CD4-positive, alpha-beta T cell treated with Interleukin-4 for 4 hours (primary cell): ENCODE data around the gene GFY.

Experiments
- DNase-seq: peaks from one replicate; pipeline ENCODE4 v3.0.0-alpha.2; 2020

Gene GFY

DNA sequence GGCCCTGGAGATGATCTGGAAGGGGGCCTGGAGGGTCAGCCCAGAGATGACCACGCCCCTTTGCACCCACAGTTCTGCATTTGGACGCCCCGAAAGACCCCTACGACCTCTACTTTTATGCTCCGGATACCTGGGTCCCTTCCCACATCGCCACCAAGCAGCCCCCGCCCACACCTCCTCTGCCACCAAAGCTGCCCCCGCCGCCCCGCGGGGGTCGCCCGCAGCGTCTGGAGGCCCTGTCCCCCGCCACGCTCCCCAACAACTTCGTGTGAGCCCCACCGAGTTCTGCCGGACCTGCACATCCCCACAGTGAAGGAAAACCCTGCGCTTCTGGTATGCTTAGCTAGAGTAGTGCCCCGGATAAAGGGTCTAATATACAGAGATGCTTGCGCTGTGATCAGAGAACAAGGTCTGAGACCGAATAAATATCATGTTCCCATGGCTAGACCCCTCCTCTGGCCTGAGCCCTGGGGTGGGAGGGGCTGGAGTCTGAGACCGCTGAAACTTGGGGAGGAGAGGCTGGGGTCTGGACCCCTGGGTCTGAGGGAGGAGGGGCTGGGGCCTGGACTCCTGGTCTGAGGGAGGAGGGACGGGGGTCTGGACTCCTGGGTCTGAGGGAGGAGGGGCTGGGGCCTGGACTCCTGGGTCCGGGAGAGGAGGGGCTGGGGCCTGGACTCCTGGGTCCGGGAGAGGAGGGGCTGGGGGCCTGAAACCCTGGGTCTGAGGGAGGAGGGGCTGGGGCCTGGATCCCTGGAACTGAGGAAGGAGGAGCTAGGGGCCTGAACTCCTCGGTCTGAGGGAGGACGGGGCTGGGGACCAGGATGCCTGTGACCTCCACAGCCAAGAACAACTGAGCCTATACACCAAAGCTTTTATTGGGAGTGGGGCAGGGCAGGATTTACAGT is 3.6 kb downstream of the GFY start:
- DNase-seq: no peak

DNA sequence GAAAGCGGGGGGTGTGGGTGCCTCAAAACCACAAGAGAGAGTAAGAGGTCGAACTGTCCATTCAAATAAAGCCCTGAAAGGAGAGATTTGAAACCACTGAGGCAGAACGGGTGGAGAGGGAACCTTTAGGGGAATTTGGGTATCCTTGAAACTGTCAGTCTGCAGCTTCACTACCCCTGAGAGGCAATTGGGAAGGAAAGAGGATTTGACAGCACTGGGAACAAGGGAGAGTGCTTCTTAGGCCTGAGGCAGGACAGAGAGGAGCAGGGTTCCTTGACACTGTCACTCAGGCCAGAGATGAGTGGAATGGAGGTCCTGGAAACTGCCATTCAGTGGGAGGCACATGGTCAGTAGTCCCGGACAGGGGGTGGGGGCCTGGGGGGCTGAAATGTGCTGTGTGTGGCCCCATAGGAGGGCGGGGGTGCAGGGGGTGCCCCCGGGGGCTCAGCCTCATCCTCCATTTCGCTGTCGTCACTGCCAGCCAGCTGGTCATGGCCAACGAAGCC is 5.0 kb downstream of the GFY start:
- DNase-seq: no peak

DNA sequence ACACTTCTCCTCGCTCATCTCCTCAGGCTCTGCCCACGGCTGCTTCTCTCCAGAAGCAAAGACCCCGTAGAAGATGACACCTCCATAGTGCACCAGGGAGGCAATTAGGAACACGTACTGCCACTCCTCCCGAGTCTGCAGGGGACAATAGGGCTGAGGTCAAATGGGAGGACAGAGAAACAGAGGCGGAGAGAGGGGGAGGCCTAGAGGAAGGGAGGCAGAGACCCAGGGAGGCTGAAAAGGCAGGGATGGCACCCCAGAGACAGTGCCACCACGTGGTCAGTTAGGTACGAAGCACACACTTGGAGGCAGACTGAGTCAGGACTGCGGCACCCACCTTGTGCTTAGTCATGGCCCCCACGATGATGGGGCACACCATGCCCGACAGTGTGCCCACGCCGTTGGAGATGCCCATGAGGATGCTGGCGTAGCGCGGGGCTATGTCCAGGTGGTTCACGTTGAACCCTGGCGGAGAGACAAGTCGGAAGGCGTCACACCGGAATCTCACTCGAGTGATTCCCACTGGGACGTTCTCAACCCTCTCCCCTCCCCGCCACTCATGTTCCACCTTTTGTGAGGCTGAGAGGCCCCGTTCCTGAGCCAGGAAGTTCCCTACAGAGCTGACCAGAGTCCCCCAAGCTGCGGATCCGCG is 5.6 kb downstream of the GFY start:
- DNase-seq: no peak

DNA sequence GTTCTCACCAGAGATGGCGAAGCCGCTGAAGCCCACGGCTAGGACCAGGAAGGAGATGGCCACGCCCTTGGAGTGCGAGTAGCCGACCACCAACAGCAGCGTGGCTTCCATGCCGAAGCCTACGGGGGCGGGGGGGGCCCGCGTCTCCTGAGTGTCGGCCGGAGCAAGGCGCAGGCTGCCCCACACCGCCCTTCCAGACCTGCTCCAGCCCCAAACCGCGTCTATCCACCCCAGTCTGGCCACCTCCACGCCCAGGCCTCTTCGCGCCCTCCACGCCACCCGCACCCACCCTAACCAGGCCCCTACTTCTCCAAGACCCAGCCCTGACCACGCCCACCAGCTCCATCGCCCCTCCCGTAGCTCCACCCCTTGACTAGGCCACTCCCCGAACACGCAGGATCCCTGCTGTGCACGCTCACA is 6.2 kb downstream of the GFY start:
- DNase-seq: no peak

DNA sequence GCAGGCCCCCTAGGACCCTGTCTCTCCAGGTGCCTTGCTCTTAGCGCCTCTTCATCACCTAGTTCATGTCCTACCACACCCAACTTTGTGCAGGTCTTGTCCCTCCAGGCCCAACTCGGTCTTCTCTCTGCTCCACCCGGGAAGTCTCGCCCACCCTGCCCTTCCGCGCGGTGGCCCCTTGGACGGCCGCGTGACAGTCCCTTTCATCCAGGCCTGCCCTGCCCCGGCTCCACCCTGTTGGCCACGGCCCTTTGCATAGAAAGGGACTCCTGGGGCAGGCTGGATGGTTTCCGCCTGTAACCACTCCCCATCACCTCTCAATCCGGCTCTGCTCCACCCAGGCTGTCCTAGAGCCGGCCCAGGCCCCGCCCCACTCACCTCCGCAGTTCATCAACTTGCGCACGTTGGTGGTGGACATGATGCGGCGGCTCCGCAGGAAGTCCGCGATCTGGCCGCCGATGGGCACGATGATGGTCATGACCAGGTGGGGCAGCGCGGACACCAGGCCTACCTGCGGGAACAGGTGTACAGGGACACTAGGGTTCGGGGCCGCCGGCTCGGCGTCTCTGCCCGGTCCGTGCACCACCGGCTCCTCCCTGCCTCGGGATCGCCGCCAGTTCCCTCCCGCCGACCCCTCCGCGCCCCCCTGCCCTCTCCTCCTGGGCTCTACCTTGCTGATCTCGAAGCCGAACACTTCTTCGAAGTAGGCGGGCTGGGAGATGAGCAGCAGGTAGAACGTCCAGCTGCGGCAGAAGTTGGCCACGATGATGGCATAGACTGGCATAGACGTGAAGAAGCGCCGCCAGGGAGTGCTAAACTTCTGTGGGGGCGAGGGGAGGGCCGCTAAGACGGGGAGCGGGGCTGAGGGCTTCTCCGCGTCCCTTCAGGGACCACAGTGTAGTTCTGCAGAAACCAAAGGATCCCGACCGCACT is 7.2 kb downstream of the GFY start:
- DNase-seq: no peak

DNA sequence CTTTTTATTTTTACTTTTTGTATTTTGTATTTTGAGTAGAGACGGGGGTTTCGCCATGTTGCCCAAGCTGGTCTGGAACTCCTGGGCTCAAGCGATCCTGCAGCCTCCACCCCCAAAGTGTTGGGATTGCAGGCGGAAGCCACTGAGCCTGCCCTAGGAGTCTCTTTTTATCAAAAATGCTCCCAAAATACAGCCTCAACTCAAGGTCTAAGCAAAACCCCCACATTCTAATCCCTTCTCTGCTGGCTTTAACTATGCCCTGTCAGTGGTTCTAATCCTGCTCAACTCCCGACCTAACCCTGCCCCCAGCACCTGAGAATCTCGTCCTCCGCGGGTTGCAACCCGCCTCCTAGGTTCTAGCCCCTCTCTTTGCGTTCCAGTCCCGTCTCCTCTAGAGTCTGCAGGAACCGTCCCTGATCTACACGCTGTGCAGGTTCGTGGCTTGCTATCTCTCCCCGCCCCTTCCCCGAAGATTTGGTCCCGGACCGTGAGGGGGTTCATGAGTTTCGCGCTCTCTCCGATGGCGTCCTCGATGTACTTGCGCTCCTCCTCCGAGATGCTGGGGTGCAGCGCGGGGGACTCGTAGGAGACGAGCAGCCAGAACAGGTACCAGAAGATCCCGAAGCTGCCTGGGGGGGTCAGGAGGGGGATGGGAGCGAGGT is 8.2 kb downstream of the GFY start:
- DNase-seq: no peak

DNA sequence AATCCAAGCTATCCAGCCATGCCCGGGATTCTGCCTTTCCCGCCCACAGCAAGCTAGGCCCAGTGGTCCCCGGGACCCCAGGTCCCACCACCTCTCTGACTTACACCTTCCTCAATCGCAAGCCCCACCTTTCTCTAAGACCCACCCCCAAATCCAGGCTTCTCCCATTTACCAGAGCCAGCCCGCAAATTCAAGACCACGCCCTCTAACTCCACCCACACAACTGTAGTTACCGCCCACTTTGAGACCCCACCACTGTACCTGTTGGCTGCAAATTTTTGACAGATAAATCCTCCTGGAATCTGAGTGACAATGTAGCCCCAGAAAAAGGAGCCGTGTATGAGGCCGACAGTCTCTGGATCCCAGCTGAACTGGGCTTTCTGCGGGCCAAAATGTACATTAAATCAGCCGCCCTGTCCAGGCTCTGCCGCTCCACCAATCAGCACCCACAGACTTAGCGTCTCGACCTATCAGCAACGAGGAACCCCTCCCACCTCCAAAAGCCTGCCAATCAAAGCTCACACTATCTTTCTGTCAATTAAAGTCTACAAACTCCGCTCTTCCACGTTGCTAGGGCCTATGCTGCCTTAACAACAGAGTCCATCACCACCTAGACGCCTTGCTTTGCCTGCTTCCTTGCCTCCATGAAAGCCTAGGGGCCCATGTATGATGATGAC is 9.9 kb downstream of the GFY start:
- no peak for DNase-seq

DNA sequence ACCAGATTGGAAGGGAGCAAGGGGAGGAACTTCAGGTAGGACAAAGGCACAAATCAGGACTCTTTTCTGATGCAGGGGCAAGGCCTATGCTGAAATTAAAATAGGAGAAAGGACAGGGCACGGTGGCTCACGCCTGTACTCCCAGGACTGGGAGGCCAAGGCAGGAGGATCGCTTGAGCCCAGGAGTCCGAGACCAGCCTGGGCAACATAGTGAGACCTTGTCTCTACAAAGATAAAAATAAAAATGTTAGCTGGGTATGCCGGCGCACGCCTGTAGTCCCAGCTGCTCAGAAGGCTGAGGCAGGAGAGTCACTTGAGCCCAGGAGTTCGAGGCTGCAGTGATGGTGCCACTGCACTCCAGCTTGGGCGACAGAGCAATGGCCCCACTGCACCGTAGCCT is 10.5 kb downstream of the GFY start:
- no peak for DNase-seq

DNA sequence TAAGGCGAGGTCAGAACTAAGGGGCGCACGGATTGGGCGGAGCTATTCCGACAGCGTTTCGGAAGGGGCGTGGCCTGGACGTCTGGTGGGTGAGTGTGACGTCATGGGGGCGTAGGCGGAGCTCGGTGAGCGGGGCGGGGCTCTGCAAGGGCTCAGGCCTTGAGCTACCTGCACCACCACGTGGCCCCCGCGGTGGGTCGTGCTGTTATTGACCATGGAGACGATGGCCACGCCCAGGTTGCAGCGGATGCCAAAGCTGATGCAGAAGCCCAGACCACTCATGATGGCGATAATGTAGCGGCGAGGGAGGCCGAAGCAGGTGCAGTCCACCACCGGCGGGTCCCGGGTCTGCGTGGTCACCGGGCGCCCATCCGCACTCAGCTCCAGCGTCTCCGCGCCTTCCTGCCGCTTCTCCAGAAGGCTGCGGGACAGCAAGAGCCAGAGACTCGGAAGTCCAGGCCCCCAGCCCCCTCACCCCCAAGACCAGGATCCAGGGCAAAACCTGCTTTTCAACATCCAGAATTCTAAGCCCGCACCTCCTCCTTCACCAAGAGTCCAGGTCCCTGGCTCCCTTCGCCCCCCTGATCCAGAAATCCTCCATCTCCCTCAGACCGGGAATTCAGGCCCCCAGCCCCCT is 11.3 kb downstream of the GFY start:
- DNase-seq: no peak

DNA sequence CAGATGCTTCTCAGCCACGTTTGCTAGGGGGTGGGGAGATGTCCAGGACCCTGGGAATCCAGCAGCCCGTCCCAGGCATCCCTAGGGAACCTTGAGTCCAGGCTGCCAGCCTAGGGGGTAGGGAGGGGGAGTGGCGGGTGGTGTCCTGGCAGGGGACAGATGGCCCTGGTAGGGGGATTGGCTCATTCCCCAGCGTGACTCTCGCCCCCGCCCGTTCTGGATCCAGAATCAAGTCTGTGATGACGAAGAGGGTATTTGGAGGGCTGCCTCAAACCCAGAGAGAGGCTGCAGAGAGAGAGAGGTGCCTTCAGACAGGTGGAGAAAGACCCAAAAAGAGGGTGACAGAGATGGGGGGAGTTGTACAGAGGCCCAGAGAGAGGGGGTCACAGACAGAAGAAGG is 12.0 kb downstream of the GFY start:
- DNase-seq: no peak

DNA sequence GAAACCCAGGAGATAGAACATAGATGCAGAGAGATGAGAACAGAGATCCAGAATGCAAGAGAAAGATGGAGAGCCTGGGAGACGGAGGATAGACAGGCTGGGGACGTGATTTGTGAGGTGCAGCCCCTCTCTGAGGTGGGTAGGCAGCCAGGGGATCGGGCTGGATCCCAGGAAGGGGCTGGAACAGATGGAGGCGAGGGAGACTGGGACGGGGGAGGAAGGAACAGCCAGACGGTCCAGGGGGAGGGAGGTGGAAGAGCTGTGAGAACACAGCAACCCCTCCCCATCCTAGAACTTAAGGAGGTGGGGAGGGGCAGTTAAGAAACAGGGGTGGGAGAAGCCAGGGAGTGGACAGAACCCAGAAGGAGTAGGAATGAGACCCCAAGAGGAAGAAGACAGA is 13.1 kb downstream of the GFY start:
- no peak for DNase-seq

DNA sequence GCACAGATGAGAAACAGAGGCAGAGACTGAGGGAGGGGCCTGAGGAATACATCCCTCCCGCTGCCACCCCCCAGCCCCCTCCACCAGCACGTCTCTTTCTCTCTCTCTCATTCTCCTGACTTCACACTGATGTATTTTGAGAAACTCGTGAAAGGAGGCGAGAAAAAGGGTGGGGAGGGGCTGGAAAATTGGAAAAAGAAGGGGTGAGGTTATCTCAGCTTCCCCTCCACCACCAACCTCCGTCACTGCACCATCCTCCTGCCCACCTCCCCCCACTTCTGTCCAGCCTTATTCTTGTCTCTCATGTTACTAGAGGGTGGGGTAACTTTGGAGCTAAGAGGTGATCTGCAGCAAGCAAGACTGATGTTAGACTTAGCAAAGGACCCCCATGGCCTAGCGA is 14.6 kb downstream of the GFY start:
- no peak for DNase-seq

DNA sequence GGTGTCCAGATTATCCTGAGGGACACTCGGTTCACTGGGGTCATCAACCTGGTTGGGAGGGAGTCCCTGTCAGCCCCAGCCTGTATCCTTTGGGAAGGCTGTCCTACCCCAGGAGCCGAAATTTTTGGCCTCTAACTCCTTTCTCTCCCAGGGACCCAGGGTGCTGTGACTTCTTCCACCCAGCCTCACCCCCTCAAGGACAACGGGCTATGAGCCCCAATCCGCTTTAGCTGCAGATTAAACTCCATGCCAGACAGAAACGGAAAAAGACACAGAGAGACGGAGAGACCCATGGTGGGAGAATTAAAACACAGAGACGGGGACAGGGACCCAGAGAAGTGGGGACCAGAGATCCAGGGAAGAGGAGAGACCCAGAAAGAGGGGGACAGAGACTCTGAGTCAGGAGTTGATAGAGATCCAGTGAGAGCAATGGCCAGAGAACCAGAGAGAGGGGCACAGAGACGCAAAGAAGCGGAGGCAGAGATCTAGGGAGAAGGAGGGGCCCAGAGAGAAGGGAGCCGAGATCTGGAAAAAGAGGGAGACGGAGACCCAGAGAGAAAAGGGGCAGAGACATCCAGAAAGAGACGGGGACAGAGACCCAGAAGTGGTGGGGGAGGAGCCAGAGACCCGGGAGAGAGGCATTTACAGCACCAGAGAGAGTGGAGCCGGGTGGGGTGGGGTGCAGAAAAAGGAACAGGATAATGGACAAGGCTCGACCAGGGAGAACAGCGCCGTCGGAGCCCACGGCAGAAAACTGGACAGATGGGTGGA is 15.4 kb downstream of the GFY start:
- DNase-seq: no peak

DNA sequence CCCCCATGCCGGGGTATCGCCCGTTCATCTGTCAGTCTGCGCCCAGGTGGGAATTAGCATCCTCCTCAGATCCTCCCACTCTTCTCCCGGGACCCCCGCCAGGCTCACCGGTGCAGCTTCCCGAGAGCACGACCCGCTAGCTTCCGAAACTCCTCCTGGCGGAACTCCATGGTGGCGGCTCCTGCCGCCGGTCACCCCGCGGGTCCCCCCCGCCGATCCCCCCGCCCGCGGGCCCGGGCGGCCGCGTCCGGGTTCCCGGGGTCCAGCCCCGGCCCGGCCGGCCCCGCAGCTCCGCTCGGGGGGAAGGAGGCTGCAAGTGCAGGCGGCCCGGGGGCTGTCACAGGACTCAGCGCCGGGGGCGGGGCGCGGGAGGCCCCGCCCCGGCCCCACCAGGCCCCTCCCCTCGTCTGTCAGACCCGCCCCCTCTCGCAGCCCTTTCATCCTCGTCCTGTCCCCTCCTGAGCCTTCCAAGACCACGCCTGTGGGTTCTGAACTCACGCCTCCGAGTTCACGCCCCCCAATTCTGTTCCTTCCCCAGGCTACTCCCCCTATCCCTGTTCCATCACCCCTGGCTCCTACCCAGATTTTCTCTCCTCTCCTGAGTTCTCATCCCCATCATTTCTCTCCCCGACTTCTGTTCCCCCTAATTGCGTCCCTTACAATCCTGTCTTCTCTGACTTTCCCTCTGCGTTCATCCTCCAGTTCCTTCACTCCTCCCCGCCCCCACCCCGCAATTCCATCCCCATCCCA is 16.2 kb downstream of the GFY start, which contains the start of gene SLC17A7:
SLC17A7 (minus strand) TSS at position 318 of the 750 bp plus-strand sequence; CDS start at position 170, 148 bp downstream.
- DNase-seq: no peak

DNA sequence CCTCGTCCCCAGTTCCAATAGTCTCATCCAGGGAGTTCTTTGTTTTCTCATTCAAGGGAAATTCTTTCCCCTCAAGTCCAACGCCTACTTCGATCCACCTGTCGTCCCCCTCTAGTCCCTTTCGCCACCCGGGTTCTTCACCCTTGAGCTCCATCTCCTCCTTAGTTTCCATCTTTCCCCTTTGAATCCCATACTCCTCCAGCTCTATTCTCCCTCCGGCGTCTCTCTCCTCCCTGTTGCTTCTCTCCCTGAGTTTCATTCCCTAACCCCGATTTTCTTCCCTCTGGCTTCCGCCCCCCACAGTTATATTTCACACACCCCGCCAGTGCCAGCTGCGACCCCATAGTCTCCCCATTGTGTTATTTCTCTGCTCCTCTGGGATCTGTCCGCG is 16.8 kb downstream of the GFY start:
- DNase-seq: no peak

DNA sequence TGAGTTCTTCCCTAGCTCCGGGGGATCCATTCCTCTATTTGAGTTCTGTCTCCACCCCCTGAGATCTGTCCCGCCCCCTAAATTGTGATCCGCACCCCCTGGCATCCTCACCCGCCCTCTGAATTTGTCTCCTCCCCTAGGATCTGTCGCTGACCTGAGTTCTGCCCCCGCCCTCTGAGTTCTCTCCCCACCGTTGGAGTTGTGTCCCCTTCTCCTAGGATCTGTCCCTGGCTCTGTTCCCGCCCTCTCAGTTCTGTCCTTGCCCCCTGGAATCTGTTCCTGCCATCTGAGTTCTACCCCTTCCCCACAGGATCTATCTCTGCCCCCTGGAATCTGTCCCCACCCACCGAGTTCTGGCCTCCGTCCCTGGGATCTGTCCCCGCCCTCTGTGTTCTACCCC is 17.2 kb downstream of the GFY start:
- DNase-seq: no peak

DNA sequence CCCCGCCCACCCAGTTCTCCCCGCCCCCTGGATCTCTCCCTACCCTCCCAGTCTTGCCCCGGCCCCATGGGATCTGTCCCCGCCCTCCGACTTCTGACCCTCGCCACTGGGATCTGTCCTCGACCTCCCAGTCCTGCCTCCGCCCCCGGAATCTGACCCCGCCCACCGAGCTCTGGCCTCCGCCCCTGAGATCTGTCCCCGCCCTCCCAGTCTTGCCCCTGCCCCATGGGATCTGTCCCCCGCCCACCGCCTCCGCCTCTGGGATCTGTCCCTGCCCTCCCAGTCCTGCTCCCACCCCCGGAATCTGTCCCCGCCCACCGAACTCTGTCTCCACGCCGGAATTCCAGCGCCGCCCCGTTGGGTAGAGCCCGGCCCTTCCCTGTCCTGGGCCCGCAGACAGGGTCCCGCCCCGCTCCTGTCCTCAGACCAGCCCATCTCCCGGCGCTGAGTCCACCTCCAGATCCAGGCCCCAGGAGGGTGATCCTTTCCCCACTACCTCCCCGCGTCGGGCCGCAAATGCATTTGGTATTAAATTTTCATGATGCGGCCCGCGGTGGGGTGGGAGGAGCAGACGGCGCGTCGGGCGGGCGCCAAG is 17.7 kb downstream of the GFY start:
- no peak for DNase-seq

DNA sequence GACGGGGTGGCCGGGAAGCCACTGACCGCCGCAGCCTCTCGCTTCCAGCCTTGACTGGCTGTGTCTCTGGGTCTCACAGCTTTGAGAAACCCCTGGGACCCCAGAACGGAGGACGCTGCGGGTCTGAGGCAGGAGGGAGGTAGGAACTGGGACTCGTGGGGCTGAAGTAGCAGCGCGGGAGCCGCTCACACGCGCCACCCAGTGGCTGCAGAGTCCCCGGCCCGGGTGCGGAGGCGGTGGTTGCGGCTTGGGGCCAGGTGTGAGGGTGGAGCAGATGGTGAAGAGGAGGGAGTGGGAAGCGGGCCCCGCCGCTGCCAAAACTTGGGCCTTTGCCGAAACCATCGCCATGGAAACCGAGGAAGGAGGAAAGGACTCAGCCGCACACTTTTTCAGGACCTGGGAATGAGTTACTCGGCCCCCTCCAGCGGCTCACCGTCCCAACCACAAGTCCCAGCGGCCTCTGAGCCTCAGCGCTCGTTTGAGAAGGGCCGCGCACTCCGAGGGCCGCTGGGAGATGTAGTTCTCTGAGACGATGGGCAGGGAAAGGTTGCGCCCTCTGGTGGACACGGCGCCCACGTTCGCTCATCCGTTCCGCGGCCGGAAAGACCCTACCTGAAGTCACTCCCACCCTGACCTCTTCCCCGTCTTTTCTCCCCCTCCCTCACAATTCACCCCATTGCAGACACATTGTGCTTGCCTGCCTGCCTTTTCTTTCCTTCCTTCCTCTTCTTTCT is 18.3 kb downstream of the GFY start:
- peak; percentile 92 for DNase-seq
